DND-41 (cell line): ENCODE measurements around the gene MAP4K1.

Experiments
- ATAC-seq: fragments of 200-7000 bp; cut with Tn5 transposase; 3 replicates; pipeline ENCODE4 v1.9.1; 2021; ENCODE audit warnings: low read depth; ENCODE audit not compliant: insufficient read depth
- DNase-seq: peaks from one replicate; pipeline ENCODE4 v3.0.0-alpha.2; 2020
- H2AFZ ChIP-seq: 2 replicates; pipeline ENCODE4 v1.6.0; 2012; ENCODE audit warnings: low read depth, low read length
- H3K27ac ChIP-seq: 2 replicates; pipeline ENCODE4 v1.5.1; 2012; ENCODE audit warnings: low read length, inconsistent platforms
- H3K27me3 ChIP-seq: fragments of 200-600 bp; sonication (generic); 2 replicates; pipeline ENCODE4 v1.6.0; 2012; ENCODE audit warnings: low read length, mild to moderate bottlenecking, inconsistent platforms; ENCODE audit not compliant: insufficient read depth, poor library complexity
- H3K36me3 ChIP-seq: 2 replicates; pipeline ENCODE4 v1.5.1; 2012; ENCODE audit warnings: low read length, inconsistent platforms; ENCODE audit not compliant: insufficient read depth
- H3K4me1 ChIP-seq: 2 replicates; pipeline ENCODE4 v1.5.1; 2012; ENCODE audit warnings: mild to moderate bottlenecking, low read length; ENCODE audit not compliant: insufficient read depth
- H3K4me2 ChIP-seq: 2 replicates; pipeline ENCODE4 v1.6.0; 2012; ENCODE audit warnings: mild to moderate bottlenecking, moderate library complexity, low read length, inconsistent platforms; ENCODE audit not compliant: insufficient read depth
- H3K4me3 ChIP-seq, 2 experiments: fragments of 200-600 bp in 1 of 2; shearing (Covaris generic) in 1 of 2; 2 replicates each; pipeline ENCODE4 v1.5.1; 2012 to 2016; ENCODE audit warnings: inconsistent platforms in 2 of 2, low read length in 2 of 2, mild to moderate bottlenecking in 2 of 2, low read depth in 1 of 2, moderate library complexity in 1 of 2
- H3K79me2 ChIP-seq: 2 replicates; pipeline ENCODE4 v1.6.0; 2012; ENCODE audit warnings: low read length, inconsistent platforms; ENCODE audit not compliant: insufficient read depth
- H3K9ac ChIP-seq: 2 replicates; pipeline ENCODE4 v1.6.0; 2012; ENCODE audit warnings: low read depth, mild to moderate bottlenecking, inconsistent platforms, low read length, moderate library complexity
- H3K9me3 ChIP-seq: 2 replicates; pipeline ENCODE4 v1.5.1; 2012; ENCODE audit warnings: low read length, moderate library complexity, mild to moderate bottlenecking, inconsistent platforms; ENCODE audit not compliant: insufficient read depth, severe bottlenecking
- H4K20me1 ChIP-seq: 2 replicates; pipeline ENCODE4 v1.6.0; 2012; ENCODE audit warnings: low read length; ENCODE audit not compliant: insufficient read depth
- CTCF ChIP-seq: IDR thresholded peaks from 2 replicates; pipeline ENCODE4 v1.5.1; 2012; ENCODE audit warnings: borderline replicate concordance, low read length, moderate library complexity, mild to moderate bottlenecking; ENCODE audit not compliant: poor library complexity, severe bottlenecking; ENCODE audit errors: extremely low read depth
- EZH2 ChIP-seq: IDR thresholded peaks from 3 replicates; pipeline ENCODE4 v1.6.1; 2012; ENCODE audit warnings: borderline replicate concordance, low read depth, mild to moderate bottlenecking, moderate library complexity, low read length, inconsistent platforms; ENCODE audit not compliant: severe bottlenecking

Gene MAP4K1

GRCh38 chr19:38661136-38661535, 43.4 kb upstream of the MAP4K1 start:
- peaks cover 87% of the 10 kb centered on the region for H4K20me1 ChIP-seq
- H3K36me3 ChIP-seq: peaks cover 19% of the 10 kb centered on the region
- H3K27ac ChIP-seq: no peak overlapping the region
- peaks cover 97% of the 10 kb centered on the region for H3K79me2 ChIP-seq
- ATAC-seq: no peak
- peaks cover 14% of the 10 kb centered on the region for H3K4me1 ChIP-seq
- H3K4me2 ChIP-seq: no peak overlapping the region
- no peak overlapping the region for H2AFZ ChIP-seq
- no peak overlapping the region for H3K4me3 ChIP-seq
- no peak for DNase-seq
- H3K9ac ChIP-seq: no peak overlapping the region
- no peaks in the 10 kb centered on the region for H3K9me3 ChIP-seq
- no peak for TF ChIP-seq EZH2
- TF ChIP-seq CTCF: no peak
- H3K27me3 ChIP-seq: no peaks in the 10 kb centered on the region

GRCh38 chr19:38660724-38661123, 43.0 kb upstream of the MAP4K1 start:
- peaks cover 19% of the 10 kb centered on the region for H3K36me3 ChIP-seq
- H4K20me1 ChIP-seq: peaks cover 87% of the 10 kb centered on the region
- peaks cover 18% of the 10 kb centered on the region for H3K4me1 ChIP-seq

GRCh38 chr19:38658462-38659306, 40.9 kb upstream of the MAP4K1 start:
- Histone ChIP-seq H3K79me2 (peaks cover 97% of the 10 kb centered on the region), H3K4me1 (peaks cover 33% of the 10 kb centered on the region), H3K9me3 (no peaks in the 10 kb centered on the region), H3K4me2 (no peak overlapping the region), H3K4me3 (no peak overlapping the region), H3K36me3 (peaks cover 16% of the 10 kb centered on the region), H4K20me1 (peaks cover 85% of the 10 kb centered on the region), H2AFZ (no peak overlapping the region), H3K9ac (no peak overlapping the region), H3K27me3 (no peaks in the 10 kb centered on the region), H3K27ac (no peak overlapping the region)
- DNase-seq (no peak), ATAC-seq (no peak)
- no peak for TF ChIP-seq EZH2
- TF ChIP-seq CTCF: no peak

More at GRCh38 chr19:38660724-38661123, 43.0 kb upstream of the MAP4K1 start:
- no peak overlapping the region for H3K9ac ChIP-seq
- H2AFZ ChIP-seq: no peak overlapping the region
- H3K4me3 ChIP-seq: no peak overlapping the region
- ATAC-seq (no peak), DNase-seq (no peak)
- H3K79me2 ChIP-seq: peaks cover 97% of the 10 kb centered on the region
- TF ChIP-seq EZH2: no peak
- no peak for TF ChIP-seq CTCF
- H3K4me2 ChIP-seq: no peak overlapping the region
- H3K27ac ChIP-seq: no peak overlapping the region
- H3K27me3 ChIP-seq: no peaks in the 10 kb centered on the region
- H3K9me3 ChIP-seq: no peaks in the 10 kb centered on the region
